Endothelial cell of umbilical vein (primary cell): ENCODE data around the gene LMBRD1. TPM values are rescaled to one million over a fixed set of nuclear protein-coding genes. Genes with fewer than 3 reads are reported as not detected.

Source experiments
- BruUV-seq: library from RNA; stranded (reverse); fragments of 400-500 nt; replicated peaks from 2 replicates; lab custom pipeline; 2021; lab: Mats Ljungman, UMichigan
- CTCF ChIA-PET: fragments of 300-600, 350-600 bp; sonication (Branson Sonifier 250); formaldehyde crosslinking; loops from one replicate; lab custom pipeline; 2021; ENCODE audit warnings: antibody characterized with exemption, inconsistent platforms; lab: Charles Lee
- POLR2A ChIA-PET: fragments of 300-600, 350-600 bp; sonication (Branson Sonifier 250); formaldehyde crosslinking; loops from one replicate; lab custom pipeline; 2021; ENCODE audit warnings: antibody characterized with exemption, inconsistent platforms; lab: Charles Lee
- DNase-seq: peaks from one replicate; pipeline ENCODE4 v3.0.0-alpha.2; 2011; ENCODE audit warnings: low read depth, low spot score
- FAIRE-seq: peaks from 2 replicates; lab custom pipeline; 2011; peaks lifted over from hg19 to GRCh38; lab: Jason Lieb, UNC
- H2AFZ ChIP-seq: 2 replicates; pipeline ENCODE4 v1.6.0; 2012; ENCODE audit warnings: low read depth, low read length, control low read depth, inconsistent platforms
- H3K27ac ChIP-seq: 2 replicates; pipeline ENCODE4 v1.5.1; 2011; ENCODE audit warnings: low read depth, mild to moderate bottlenecking, control low read depth, low read length, moderate library complexity; ENCODE audit not compliant: insufficient read depth
- H3K27me3 ChIP-seq, 2 experiments: 2 replicates each; pipeline versions ENCODE4 v1.6.0 to v1.6.1; 2011; ENCODE audit warnings: low read length in 2 of 2, mixed read lengths in 1 of 2; ENCODE audit not compliant: control insufficient read depth in 2 of 2, insufficient read depth in 2 of 2
- H3K36me3 ChIP-seq, 2 experiments: 2 replicates in 1 of 2; 3 replicates in 1 of 2; pipeline ENCODE4 v1.5.1; 2011; ENCODE audit warnings: low read length in 2 of 2, mild to moderate bottlenecking in 1 of 2, moderate library complexity in 1 of 2; ENCODE audit not compliant: control insufficient read depth in 2 of 2, insufficient read depth in 2 of 2; ENCODE audit errors: extremely low read depth in 1 of 2
- H3K4me1 ChIP-seq: 3 replicates; pipeline ENCODE4 v1.5.1; 2011; ENCODE audit warnings: mild to moderate bottlenecking, low read length; ENCODE audit not compliant: control insufficient read depth, insufficient read depth; ENCODE audit errors: extremely low read depth
- H3K4me2 ChIP-seq: 2 replicates; pipeline ENCODE4 v1.6.1; 2011; ENCODE audit warnings: low read length, control low read depth, mixed read lengths; ENCODE audit not compliant: insufficient read depth
- H3K4me3 ChIP-seq, 3 experiments: fragments of 200-600 bp in 1 of 3; sonication (generic), shearing (Covaris generic) in 1 of 3; replicated peaks in 1 of 3; 2 replicates each; pipeline ENCODE4 v1.5.1; 2011 to 2016; ENCODE audit warnings: control low read depth in 3 of 3, low read length in 3 of 3, mild to moderate bottlenecking in 2 of 3, inconsistent platforms in 1 of 3, low read depth in 1 of 3, moderate library complexity in 1 of 3; ENCODE audit not compliant: insufficient read depth in 1 of 3
- H3K79me2 ChIP-seq: 2 replicates; pipeline ENCODE4 v1.6.0; 2012; ENCODE audit warnings: low read length, inconsistent platforms; ENCODE audit not compliant: control insufficient read depth, insufficient read depth
- H3K9ac ChIP-seq: replicated peaks from 2 replicates; pipeline ENCODE3; 2011; ENCODE audit warnings: low read length, control low read depth; ENCODE audit not compliant: insufficient read depth; ENCODE audit errors: extremely low read depth
- H3K9me1 ChIP-seq: replicated peaks from 3 replicates; pipeline ENCODE4 v1.6.0; 2011; ENCODE audit warnings: mild to moderate bottlenecking, low read length; ENCODE audit not compliant: control insufficient read depth, insufficient read depth; ENCODE audit errors: extremely low read depth
- H3K9me3 ChIP-seq: replicated peaks from 2 replicates; pipeline ENCODE4 v1.5.1; 2012; ENCODE audit warnings: low read length, inconsistent platforms; ENCODE audit not compliant: control insufficient read depth, insufficient read depth
- H4K20me1 ChIP-seq: replicated peaks from 2 replicates; pipeline ENCODE3; 2011; ENCODE audit warnings: mild to moderate bottlenecking, low read length; ENCODE audit not compliant: control insufficient read depth, insufficient read depth; ENCODE audit errors: extremely low read depth
- CTCF ChIP-seq, 2 donors: IDR thresholded peaks; 1 replicate in 1 of 2; 2 replicates in 1 of 2; pipeline ENCODE4 v1.5.1; 2011; ENCODE audit warnings: low read length in 2 of 2, mild to moderate bottlenecking in 2 of 2, moderate library complexity in 2 of 2, control low read depth in 1 of 2, inconsistent platforms in 1 of 2, low read depth in 1 of 2; ENCODE audit not compliant: insufficient read depth in 1 of 2; ENCODE audit errors: extremely low read depth in 1 of 2
- EZH2 ChIP-seq: IDR thresholded peaks from 2 replicates; pipeline ENCODE4 v1.6.1; 2012; ENCODE audit warnings: borderline replicate concordance, low read depth, mild to moderate bottlenecking, moderate library complexity, low read length, inconsistent platforms; ENCODE audit not compliant: severe bottlenecking
- FOS ChIP-seq: IDR thresholded peaks from 2 replicates; pipeline ENCODE4 v1.6.1; 2011; ENCODE audit warnings: mild to moderate bottlenecking, low read length, moderate library complexity, borderline replicate concordance; ENCODE audit not compliant: insufficient read depth
- GATA2 ChIP-seq: IDR thresholded peaks from 2 replicates; pipeline ENCODE4 v1.7.0; 2011; ENCODE audit warnings: low read depth, mild to moderate bottlenecking, moderate library complexity, mixed read lengths, low read length; ENCODE audit not compliant: insufficient read length, insufficient read depth
- JUN ChIP-seq: IDR thresholded peaks from 2 replicates; pipeline ENCODE4 v1.6.1; 2011; ENCODE audit warnings: borderline replicate concordance, low read depth; ENCODE audit not compliant: insufficient read length, insufficient read depth
- MAX ChIP-seq: IDR thresholded peaks from 2 replicates; pipeline ENCODE4 v1.6.1; 2011; ENCODE audit not compliant: insufficient read depth, insufficient read length
- MYC ChIP-seq: IDR thresholded peaks from one replicate; pipeline ENCODE4 v1.6.1; 2011; ENCODE audit warnings: mild to moderate bottlenecking, low read depth, low read length
- POLR2A ChIP-seq: IDR thresholded peaks from 2 replicates; pipeline ENCODE4 v1.6.1; 2012; ENCODE audit warnings: low read depth, mild to moderate bottlenecking, control low read depth, low read length
- POLR2AphosphoS5 ChIP-seq: IDR thresholded peaks from 2 replicates; pipeline ENCODE4 v1.6.1; 2012; ENCODE audit warnings: low read depth, mild to moderate bottlenecking, control low read depth, low read length, moderate library complexity; ENCODE audit not compliant: insufficient read depth
- dilution Hi-C: fragments of 300-500 bp; cut with MboI; formaldehyde crosslinking; loops from one replicate; pipeline ENCODE4 v1.15.0; 2019; ENCODE audit warnings: low sequenced_read_pairs; ENCODE audit not compliant: extremely low pct_ligation_motif_present
- intact Hi-C: fragments of 100-400 bp; cut with micrococcal nuclease; formaldehyde crosslinking; loops from one replicate; pipeline ENCODE4 v1.10.0; 2022
- polyA plus RNA-seq, 4 experiments: library from polyadenylated mRNA; depleted of rRNA in 3 of 4; stranded (reverse) in 3 of 4; unstranded in 1 of 4; fragments of >200 nt; gene quantifications; 2 replicates each; pipeline versions ENCODE4 v1.2.1 to v1.2.3, GENCODE V29; 2011 to 2012; ENCODE audit warnings: missing spikeins in 1 of 4
- total RNA-seq: library from RNA; stranded (reverse); gene quantifications from 2 replicates; pipeline ENCODE4 v1.2.3, GENCODE V29; 2021

The LMBRD1 gene
- total and polyA plus RNA-seq, 2 donors (not counting 3 experiments of a cell fraction or from before 2014, with no cell fraction given): 9.8 to 14.6 TPM

- no peaks in the 10 kb centered on the region for H3K27me3 ChIP-seq
- TF ChIP-seq FOS: no peak
- no peak for TF ChIP-seq GATA2
- TF ChIP-seq POLR2A: no peak
- no peak for TF ChIP-seq MYC
- no peak for TF ChIP-seq JUN
- TF ChIP-seq CTCF (IDR thresholded peaks at IDR 0.05; ENCODE audit: extremely low read depth in 1 of 2, insufficient read depth in 1 of 2, low read depth in 1 of 2, low read length in 2 of 2): no peak
- no peak for TF ChIP-seq MAX
- no peak for TF ChIP-seq POLR2AphosphoS5
- TF ChIP-seq EZH2: no peak
- no peaks in the 10 kb centered on the region for H4K20me1 ChIP-seq
- no peaks in the 10 kb centered on the region for H3K9me3 ChIP-seq
- H3K4me1 ChIP-seq: no peaks in the 10 kb centered on the region
- peak overlapping the region; percentile 71 to 79 (median 77) for H3K4me3 ChIP-seq
- H3K9ac ChIP-seq: peak overlapping the region; percentile 82
- TSS peak; percentile 47 for BruUV-seq
- ChIA-PET CTCF (interaction anchor here (0.7 to 1.3 kb wide), 3 partner anchors 11 to 96 kb away, joined by 3 to 6 read pairs (median 4); no protein-coding TSS in a partner anchor), POLR2A (no interaction called here)
- DNase-seq (peak; percentile 55), FAIRE-seq (no peak)
- peak overlapping the region; percentile 21 for H3K27ac ChIP-seq
- H3K79me2 ChIP-seq: no peaks in the 10 kb centered on the region
- no peaks in the 10 kb centered on the region for H3K36me3 ChIP-seq
- H2AFZ ChIP-seq: peak overlapping the region; percentile 79
- dilution Hi-C loops: no loop called here
- H3K4me2 ChIP-seq: peak overlapping the region; percentile 85
- H3K9me1 ChIP-seq: no peaks in the 10 kb centered on the region
- intact Hi-C loops: no loop called here
These were observed 653 bp downstream of the LMBRD1 start for GRCh38 chr6:69796073-69796641.
